GM10847 (cell line): ENCODE measurements around the gene CRISPLD2.

ENCODE experiments used
- POLR2A ChIP-seq: IDR thresholded peaks from 2 replicates; pipeline ENCODE4 v1.6.1; 2011; ENCODE audit not compliant: insufficient read length; ENCODE audit errors: extremely low read depth

CRISPLD2 gene

GRCh38 chr16:84819644-84820304 lies at the start of gene CRISPLD2:
CRISPLD2 (plus strand) TSS chr16:84819985; CDS start chr16:84838496, 18,511 bp downstream.
- TF ChIP-seq POLR2A = no peak

- no peak for TF ChIP-seq POLR2A
These were observed 46.5 kb upstream of the CRISPLD2 start for GRCh38 chr16:84773312-84773711.

- TF ChIP-seq POLR2A = no peak
These were observed 45.0 kb upstream of the CRISPLD2 start for GRCh38 chr16:84774810-84775209.

GRCh38 chr16:84775262-84775810 lies 44.4 kb upstream of the CRISPLD2 start:
- no peak for TF ChIP-seq POLR2A

GRCh38 chr16:84777435-84777834 lies 42.4 kb upstream of the CRISPLD2 start:
- TF ChIP-seq POLR2A = no peak

GRCh38 chr16:84778720-84779119 lies 41.1 kb upstream of the CRISPLD2 start:
- TF ChIP-seq POLR2A = no peak

GRCh38 chr16:84780063-84780462 lies 39.7 kb upstream of the CRISPLD2 start:
- TF ChIP-seq POLR2A = no peak

- no peak for TF ChIP-seq POLR2A
These were observed 39.0 kb upstream of the CRISPLD2 start for GRCh38 chr16:84780544-84781376.

- no peak for TF ChIP-seq POLR2A
These were observed 36.9 kb upstream of the CRISPLD2 start for GRCh38 chr16:84782846-84783245.

GRCh38 chr16:84785843-84786581 lies 33.8 kb upstream of the CRISPLD2 start:
- no peak for TF ChIP-seq POLR2A

GRCh38 chr16:84786605-84787262 lies 33.1 kb upstream of the CRISPLD2 start:
- TF ChIP-seq POLR2A = no peak

- TF ChIP-seq POLR2A = no peak
These were observed 32.5 kb upstream of the CRISPLD2 start for GRCh38 chr16:84787263-84787622.

- no peak for TF ChIP-seq POLR2A
These were observed 30.8 kb upstream of the CRISPLD2 start for GRCh38 chr16:84788920-84789391.

GRCh38 chr16:84789431-84789830 lies 30.4 kb upstream of the CRISPLD2 start:
- no peak for TF ChIP-seq POLR2A

- TF ChIP-seq POLR2A = no peak
These were observed 29.5 kb upstream of the CRISPLD2 start for GRCh38 chr16:84790301-84790700.

GRCh38 chr16:84791088-84791487 lies 28.7 kb upstream of the CRISPLD2 start:
- no peak for TF ChIP-seq POLR2A
